Measurements from ENCODE around the gene ARHGAP30.
"Not testable (repeated sequence)": the region's sequence is repeated elsewhere in the genome, so short reads cannot be mapped to it uniquely, and the experiment has no call there.

ARHGAP30 gene

GRCh38 chr1:161072751-161073449 lies 3.2 kb upstream of the ARHGAP30 start:
- no peak for TF ChIP-seq CTCF (IDR thresholded peaks at IDR 0.05; ENCODE audit: low read depth, low read length)
- DNase-seq (ENCODE audit: low read depth, low spot score) = no peak
- in situ Hi-C loops (cut with HindIII; ENCODE audit: low sequenced_read_pairs) = no loop called here
- no peak overlapping the region for H3K4me3 ChIP-seq (ENCODE audit: low read depth, low read length)

GRCh38 chr1:161071886-161072371 lies 2.2 kb upstream of the ARHGAP30 start:
- no peak overlapping the region for H3K4me3 ChIP-seq (ENCODE audit: low read depth, low read length)
- in situ Hi-C loops (cut with HindIII; ENCODE audit: low sequenced_read_pairs) = no loop called here
- peak; percentile 21 for DNase-seq (ENCODE audit: low read depth, low spot score)
- peak; percentile 54 for TF ChIP-seq CTCF (IDR thresholded peaks at IDR 0.05; ENCODE audit: low read depth, low read length)

GRCh38 chr1:161070761-161071160 lies 1.1 kb upstream of the ARHGAP30 start:
- DNase-seq (ENCODE audit: low read depth, low spot score) = no peak
- no peak for TF ChIP-seq CTCF (IDR thresholded peaks at IDR 0.05; ENCODE audit: low read depth, low read length)
- in situ Hi-C loops (cut with HindIII; ENCODE audit: low sequenced_read_pairs) = no loop called here
- H3K4me3 ChIP-seq (ENCODE audit: low read depth, low read length) = no peak overlapping the region

- H3K4me3 ChIP-seq (ENCODE audit: low read depth, low read length) = no peak overlapping the region
- in situ Hi-C loops (cut with HindIII; ENCODE audit: low sequenced_read_pairs) = no loop called here
- TF ChIP-seq CTCF (IDR thresholded peaks at IDR 0.05; ENCODE audit: low read depth, low read length) = no peak
- DNase-seq (ENCODE audit: low read depth, low spot score) = no peak
Observed at GRCh38 chr1:161069241-161069640, 450 bp downstream of the ARHGAP30 start.

- no peak for TF ChIP-seq CTCF (IDR thresholded peaks at IDR 0.05; ENCODE audit: low read depth, low read length)
- H3K4me3 ChIP-seq (ENCODE audit: low read depth, low read length) = no peak overlapping the region
- in situ Hi-C loops (cut with HindIII; ENCODE audit: low sequenced_read_pairs) = no loop called here
- DNase-seq (ENCODE audit: low read depth, low spot score) = no peak
Observed at GRCh38 chr1:161068306-161069234, 1.1 kb downstream of the ARHGAP30 start.

GRCh38 chr1:161066694-161067093 lies 3.0 kb downstream of the ARHGAP30 start:
- DNase-seq (ENCODE audit: low read depth, low spot score) = no peak
- TF ChIP-seq CTCF (IDR thresholded peaks at IDR 0.05; ENCODE audit: low read depth, low read length) = no peak
- in situ Hi-C loops (cut with HindIII; ENCODE audit: low sequenced_read_pairs) = no loop called here
- H3K4me3 ChIP-seq (ENCODE audit: low read depth, low read length) = no peak overlapping the region

GRCh38 chr1:161065681-161066080 lies 4.0 kb downstream of the ARHGAP30 start:
- DNase-seq (ENCODE audit: low read depth, low spot score); in situ Hi-C loops (cut with HindIII; ENCODE audit: low sequenced_read_pairs); H3K4me3 ChIP-seq (ENCODE audit: low read depth, low read length): not testable (repeated sequence)

- H3K4me3 ChIP-seq (ENCODE audit: low read depth, low read length); DNase-seq (ENCODE audit: low read depth, low spot score); in situ Hi-C loops (cut with HindIII; ENCODE audit: low sequenced_read_pairs): not testable (repeated sequence)
Observed at GRCh38 chr1:161063936-161064335, 5.8 kb downstream of the ARHGAP30 start.

Data from astrocyte of the spinal cord (primary cell).